GM21423 (cell line): Measurements from ENCODE around the gene DSG1.
"Not testable (repeated sequence)": the region's sequence is repeated elsewhere in the genome, so short reads cannot be mapped to it uniquely, and the experiment has no call there.

Experiments
- ATAC-seq: cut with Tn5 transposase; IDR thresholded peaks from one replicate; pipeline ENCODE4 v1.9.1; 2021; ENCODE audit warnings: mild to moderate bottlenecking, moderate library complexity; ENCODE audit not compliant: unreplicated experiment

The DSG1 gene

GRCh38 chr18:31329787-31330438, 12.0 kb downstream of the DSG1 start:
- no peak for ATAC-seq

- no peak for ATAC-seq
Measured at GRCh38 chr18:31343454-31343853, 25.5 kb downstream of the DSG1 start.

GRCh38 chr18:31353336-31353735, 35.4 kb downstream of the DSG1 start:
- not testable (repeated sequence) for ATAC-seq

- ATAC-seq = no peak
Measured at GRCh38 chr18:31354990-31355389, 37.0 kb downstream of the DSG1 start.

- no peak for ATAC-seq
Measured at GRCh38 chr18:31356025-31356424, 38.1 kb downstream of the DSG1 start.

- no peak for ATAC-seq
Measured at GRCh38 chr18:31364190-31364589, 46.2 kb downstream of the DSG1 start.

- no peak for ATAC-seq
Measured at GRCh38 chr18:31369478-31369877, 51.5 kb downstream of the DSG1 start.

- ATAC-seq = no peak
Measured at GRCh38 chr18:31371989-31372388, 54.0 kb downstream of the DSG1 start.

- no peak for ATAC-seq
Measured at GRCh38 chr18:31373641-31374040, 55.7 kb downstream of the DSG1 start.

GRCh38 chr18:31376477-31376876, 58.5 kb downstream of the DSG1 start, which contains the start of gene DSG4:
Gene DSG4 (plus strand): TSS chr18:31376777. CDS start chr18:31376912, 135 bp downstream.
- ATAC-seq = no peak

- ATAC-seq = no peak
Measured at GRCh38 chr18:31380912-31381311, 63.0 kb downstream of the DSG1 start.

GRCh38 chr18:31382107-31382506, 64.1 kb downstream of the DSG1 start:
- ATAC-seq = no peak

- no peak for ATAC-seq
Measured at GRCh38 chr18:31386741-31387140, 68.8 kb downstream of the DSG1 start.

GRCh38 chr18:31393286-31393685, 75.3 kb downstream of the DSG1 start:
- ATAC-seq = no peak

GRCh38 chr18:31396796-31397612, 79.0 kb downstream of the DSG1 start:
- no peak for ATAC-seq

- no peak for ATAC-seq
Measured at GRCh38 chr18:31398191-31398590, 80.2 kb downstream of the DSG1 start.

- no peak for ATAC-seq
Measured at GRCh38 chr18:31399306-31400032, 81.5 kb downstream of the DSG1 start.

GRCh38 chr18:31401156-31402025, 83.4 kb downstream of the DSG1 start:
- no peak for ATAC-seq

- no peak for ATAC-seq
Measured at GRCh38 chr18:31402026-31402373, 84.0 kb downstream of the DSG1 start.

- no peak for ATAC-seq
Measured at GRCh38 chr18:31403409-31403808, 85.4 kb downstream of the DSG1 start.
